HG03439 (cell line): ENCODE measurements around the gene RYR2.

Source experiments
- ATAC-seq: cut with Tn5 transposase; IDR thresholded peaks from one replicate; pipeline ENCODE4 v1.9.1; 2021; ENCODE audit warnings: mild to moderate bottlenecking, moderate library complexity; ENCODE audit not compliant: unreplicated experiment

The RYR2 gene

GRCh38 chr1:237701534-237701933 lies 659.5 kb downstream of the RYR2 start:
- no peak for ATAC-seq

- no peak for ATAC-seq
Measured at GRCh38 chr1:237702161-237702560, 660.2 kb downstream of the RYR2 start.

GRCh38 chr1:237705462-237705861 lies 663.5 kb downstream of the RYR2 start:
- no peak for ATAC-seq

GRCh38 chr1:237709355-237709754 lies 667.4 kb downstream of the RYR2 start:
- no peak for ATAC-seq

GRCh38 chr1:237711281-237711680 lies 669.3 kb downstream of the RYR2 start:
- no peak for ATAC-seq

- ATAC-seq = no peak
Measured at GRCh38 chr1:237712082-237712481, 670.1 kb downstream of the RYR2 start.

- no peak for ATAC-seq
Measured at GRCh38 chr1:237712586-237713157, 670.7 kb downstream of the RYR2 start.

- no peak for ATAC-seq
Measured at GRCh38 chr1:237713916-237714315, 671.9 kb downstream of the RYR2 start.

- no peak for ATAC-seq
Measured at GRCh38 chr1:237717106-237717505, 675.1 kb downstream of the RYR2 start.

- ATAC-seq = no peak
Measured at GRCh38 chr1:237730826-237731350, 688.9 kb downstream of the RYR2 start.

- no peak for ATAC-seq
Measured at GRCh38 chr1:237732657-237733056, 690.7 kb downstream of the RYR2 start.

GRCh38 chr1:237736372-237737029 lies 694.5 kb downstream of the RYR2 start:
- no peak for ATAC-seq

GRCh38 chr1:237737448-237737847 lies 695.5 kb downstream of the RYR2 start:
- no peak for ATAC-seq

- ATAC-seq = no peak
Measured at GRCh38 chr1:237737938-237738610, 696.1 kb downstream of the RYR2 start.

- ATAC-seq = no peak
Measured at GRCh38 chr1:237740846-237741245, 698.9 kb downstream of the RYR2 start.

- no peak for ATAC-seq
Measured at GRCh38 chr1:237745545-237745944, 703.6 kb downstream of the RYR2 start.

GRCh38 chr1:237748171-237748960 lies 706.4 kb downstream of the RYR2 start:
- ATAC-seq = no peak

GRCh38 chr1:237749122-237749521 lies 707.1 kb downstream of the RYR2 start:
- ATAC-seq = no peak

- no peak for ATAC-seq
Measured at GRCh38 chr1:237751090-237751489, 709.1 kb downstream of the RYR2 start.

- ATAC-seq = no peak
Measured at GRCh38 chr1:237754627-237755026, 712.6 kb downstream of the RYR2 start.

- no peak for ATAC-seq
Measured at GRCh38 chr1:237756304-237756967, 714.5 kb downstream of the RYR2 start.
